ENCODE results near the gene RBM18. TPM values are rescaled to one million over a fixed set of nuclear protein-coding genes. Genes with fewer than 3 reads are reported as not detected.

RBM18 gene
- total RNA-seq, 1 donor from 2014 or later, result 21.7 TPM

- no peak for DNase-seq
- H3K27ac ChIP-seq, result no peak overlapping the region
- H3K4me3 ChIP-seq, result no peak overlapping the region
- H3K4me1 ChIP-seq, result peaks cover 23% of the 10 kb centered on the region
- no peak for ATAC-seq
- TF ChIP-seq CTCF (IDR thresholded peaks at IDR 0.05), result no peak
- intact Hi-C loops (cut with DNase I), result no loop called here
- H3K36me3 ChIP-seq, result no peaks in the 10 kb centered on the region
- peaks cover 88% of the 10 kb centered on the region for H3K27me3 ChIP-seq (ENCODE audit: low read depth)
- no peaks in the 10 kb centered on the region for H3K9me3 ChIP-seq
These were observed 46.3 kb downstream of the RBM18 start for GRCh38 chr9:122218071-122218934.

GRCh38 chr9:122217640-122218039 is 47.0 kb downstream of the RBM18 start:
- intact Hi-C loops (cut with DNase I), result no loop called here
- no peak for DNase-seq
- no peak overlapping the region for H3K4me3 ChIP-seq

GRCh38 chr9:122216798-122217418 is 47.7 kb downstream of the RBM18 start:
- H3K4me3 ChIP-seq, result no peak overlapping the region
- TF ChIP-seq CTCF (IDR thresholded peaks at IDR 0.05), result no peak
- ATAC-seq (no peak), DNase-seq (no peak)
- H3K4me1 ChIP-seq, result peaks cover 26% of the 10 kb centered on the region
- no peaks in the 10 kb centered on the region for H3K36me3 ChIP-seq
- H3K9me3 ChIP-seq, result no peaks in the 10 kb centered on the region
- intact Hi-C loops (cut with DNase I), result no loop called here
- H3K27ac ChIP-seq, result no peak overlapping the region
- H3K27me3 ChIP-seq (ENCODE audit: low read depth), result peaks cover 96% of the 10 kb centered on the region

More at GRCh38 chr9:122217640-122218039, 47.0 kb downstream of the RBM18 start:
- no peaks in the 10 kb centered on the region for H3K36me3 ChIP-seq
- H3K4me1 ChIP-seq, result peaks cover 26% of the 10 kb centered on the region
- no peak overlapping the region for H3K27ac ChIP-seq
- H3K27me3 ChIP-seq (ENCODE audit: low read depth), result peaks cover 94% of the 10 kb centered on the region
- TF ChIP-seq CTCF (IDR thresholded peaks at IDR 0.05), result no peak
- no peak for ATAC-seq
- no peaks in the 10 kb centered on the region for H3K9me3 ChIP-seq

GRCh38 chr9:122216138-122216797 is 48.4 kb downstream of the RBM18 start:
- H3K4me3 ChIP-seq, result no peak overlapping the region
- H3K36me3 ChIP-seq, result no peaks in the 10 kb centered on the region
- DNase-seq (no peak), ATAC-seq (no peak)
- no peak for TF ChIP-seq CTCF (IDR thresholded peaks at IDR 0.05)
- H3K27ac ChIP-seq, result no peak overlapping the region
- peaks cover 26% of the 10 kb centered on the region for H3K4me1 ChIP-seq
- peaks cover 96% of the 10 kb centered on the region for H3K27me3 ChIP-seq (ENCODE audit: low read depth)
- intact Hi-C loops (cut with DNase I), result no loop called here
- H3K9me3 ChIP-seq, result no peaks in the 10 kb centered on the region

- Histone ChIP-seq H3K27ac (no peak overlapping the region), H3K4me3 (no peak overlapping the region), H3K27me3 (ENCODE audit: low read depth) (peaks cover 92% of the 10 kb centered on the region), H3K4me1 (peaks cover 26% of the 10 kb centered on the region), H3K36me3 (no peaks in the 10 kb centered on the region), H3K9me3 (no peaks in the 10 kb centered on the region)
- intact Hi-C loops (cut with DNase I), result no loop called here
- DNase-seq (no peak), ATAC-seq (no peak)
- TF ChIP-seq CTCF (IDR thresholded peaks at IDR 0.05), result no peak
These were observed 49.0 kb downstream of the RBM18 start for GRCh38 chr9:122215663-122216062.

Measured in lower lobe of right lung (tissue), 2 donors.